Superior temporal gyrus (tissue), 1 donor: ENCODE measurements around the gene LRFN5.
"Not testable (repeated sequence)": the region's sequence is repeated elsewhere in the genome, so short reads cannot be mapped to it uniquely, and the experiment has no call there.

ENCODE experiments used
- DNase-seq: peaks from one replicate; pipeline ENCODE4 v3.0.0-alpha.2; 2016; ENCODE audit errors: extremely low spot score

The LRFN5 gene

DNA sequence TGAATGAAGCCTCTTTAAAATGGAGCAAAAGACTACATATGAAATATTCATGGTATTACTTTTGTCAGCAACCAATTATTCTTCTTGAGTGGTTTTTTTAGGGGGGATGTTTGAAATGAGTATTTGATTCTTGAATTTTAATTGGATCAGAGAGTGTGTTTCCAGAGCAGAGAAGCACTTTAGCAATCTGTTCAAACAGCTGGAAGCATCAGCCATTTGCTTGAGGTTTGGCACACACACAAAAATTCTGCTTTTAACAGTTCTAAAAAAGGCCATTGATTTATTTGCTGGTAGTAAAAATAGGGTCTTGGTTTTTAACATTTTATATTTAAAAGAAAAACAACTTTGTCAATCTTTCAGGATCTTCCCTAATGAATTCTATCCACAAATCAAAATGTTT, 292.7 kb downstream of the LRFN5 start:
- DNase-seq: no peak

DNA sequence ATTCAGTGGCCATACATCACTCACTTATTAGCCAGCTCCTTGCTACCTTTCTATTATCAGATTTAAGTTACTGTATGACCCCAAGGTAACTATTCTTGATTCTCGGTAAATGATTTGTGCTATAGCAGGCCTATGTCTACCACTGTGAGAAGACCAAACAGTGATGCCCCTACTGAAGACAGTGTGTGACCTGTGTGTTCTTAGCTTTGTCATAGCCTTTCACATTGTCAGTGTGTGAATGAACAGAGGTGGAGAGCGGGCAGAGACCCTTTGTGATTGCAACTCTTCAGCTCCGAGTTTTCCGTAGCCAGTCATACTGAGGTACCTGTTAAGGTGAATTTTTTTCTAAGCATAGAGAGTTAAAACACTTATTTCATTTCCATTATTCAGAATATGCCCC, 294.0 kb downstream of the LRFN5 start:
- no peak for DNase-seq

DNA sequence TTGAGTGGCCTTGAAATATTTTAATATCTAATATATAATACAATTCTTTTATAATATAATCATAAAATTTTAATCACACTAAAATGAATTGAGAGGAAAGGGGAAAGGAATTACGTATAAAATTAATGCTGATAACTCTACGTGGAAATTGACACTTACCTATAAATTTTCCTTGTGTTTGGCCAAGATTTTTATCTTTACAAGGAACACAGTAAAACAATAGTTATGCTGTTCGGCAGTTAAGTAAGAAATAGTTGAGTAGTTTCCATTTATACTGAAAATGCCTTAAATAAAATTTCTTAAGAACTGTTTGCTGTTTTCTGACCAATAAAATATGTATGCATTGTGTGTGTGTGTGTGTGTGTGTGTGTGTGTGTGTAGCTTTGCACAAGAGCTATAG, 294.4 kb downstream of the LRFN5 start:
- DNase-seq: no peak

DNA sequence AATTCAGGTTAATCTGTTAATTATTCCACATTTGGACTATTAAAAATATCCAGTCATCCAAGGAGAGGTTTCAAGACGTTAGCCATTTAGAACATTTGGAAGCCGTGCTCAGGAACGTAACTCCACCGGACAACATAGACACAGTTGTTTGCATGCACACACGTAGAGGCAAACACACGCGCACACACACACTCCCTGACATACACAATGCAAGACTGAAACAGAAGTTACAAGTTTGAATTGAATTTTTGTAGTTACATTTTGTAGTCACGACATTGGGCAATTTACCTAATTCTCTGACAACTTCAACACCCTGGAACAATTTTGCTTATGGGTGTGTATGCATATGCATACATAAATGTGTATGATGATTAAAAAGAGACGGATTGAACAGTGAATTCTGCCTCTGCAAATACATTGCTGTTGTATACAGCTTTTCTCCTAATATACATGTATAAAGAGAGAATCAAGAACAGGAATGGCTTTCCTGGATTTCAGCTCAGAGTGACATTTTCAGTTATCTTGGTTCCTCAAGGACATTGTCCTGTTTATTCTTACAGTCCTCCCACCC, 298.8 kb downstream of the LRFN5 start:
- no peak for DNase-seq

DNA sequence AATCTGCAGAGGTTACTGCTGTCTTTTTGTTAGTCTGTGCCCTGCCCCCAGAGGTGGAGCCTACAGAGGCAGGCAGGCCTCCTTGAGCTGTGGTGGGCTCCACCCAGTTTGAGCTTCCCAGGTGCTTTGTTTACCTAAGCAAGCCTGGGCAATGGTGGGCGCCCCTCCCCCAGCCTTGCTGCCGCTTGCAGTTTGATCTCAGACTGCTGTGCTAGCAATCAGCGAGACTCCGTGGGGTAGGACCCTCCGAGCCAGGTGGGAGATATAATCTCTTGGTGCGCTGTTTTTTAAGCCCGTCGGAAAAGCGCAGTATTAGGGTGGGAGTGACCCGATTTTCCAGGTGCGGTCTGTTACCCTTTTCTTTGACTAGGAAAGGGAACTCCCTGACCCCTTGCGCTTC, 304.5 kb downstream of the LRFN5 start:
- DNase-seq: not testable (repeated sequence)

DNA sequence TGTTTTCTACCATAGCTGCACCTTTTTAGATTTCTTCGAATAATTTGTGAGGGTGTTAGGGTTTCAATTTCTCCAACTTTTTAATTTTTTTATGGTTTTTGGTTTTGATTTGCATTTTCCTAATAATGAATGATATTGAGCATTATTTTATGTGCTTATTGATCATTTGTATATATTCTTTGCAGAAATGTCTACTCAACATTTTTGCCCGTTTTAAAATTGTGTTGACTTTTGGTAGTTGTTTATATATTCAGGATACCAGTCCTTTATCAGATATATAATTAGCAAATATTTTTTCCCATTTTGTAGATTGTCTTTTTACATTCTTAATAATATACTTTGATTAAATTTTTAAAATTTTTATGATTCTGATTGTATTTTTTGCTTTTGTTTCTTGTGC, 306.7 kb downstream of the LRFN5 start:
- no peak for DNase-seq

DNA sequence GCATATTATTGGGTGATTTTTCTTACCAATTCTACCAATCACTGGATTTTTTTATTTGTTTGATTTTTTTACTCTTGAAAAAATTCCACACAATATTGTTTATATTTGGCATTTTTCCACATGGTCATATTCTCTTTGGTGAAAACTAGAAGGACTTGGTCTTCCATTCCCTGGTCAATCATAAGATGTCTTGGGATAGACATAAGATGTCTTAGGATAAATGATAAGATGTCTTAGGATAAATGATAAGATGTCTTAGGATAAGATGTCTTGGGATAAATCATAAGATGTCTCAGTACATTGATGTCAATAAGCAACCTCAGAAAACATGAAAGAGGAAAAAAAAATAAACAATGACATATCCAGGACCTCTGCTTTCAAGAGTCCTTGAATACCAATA, 309.1 kb downstream of the LRFN5 start:
- DNase-seq: no peak

DNA sequence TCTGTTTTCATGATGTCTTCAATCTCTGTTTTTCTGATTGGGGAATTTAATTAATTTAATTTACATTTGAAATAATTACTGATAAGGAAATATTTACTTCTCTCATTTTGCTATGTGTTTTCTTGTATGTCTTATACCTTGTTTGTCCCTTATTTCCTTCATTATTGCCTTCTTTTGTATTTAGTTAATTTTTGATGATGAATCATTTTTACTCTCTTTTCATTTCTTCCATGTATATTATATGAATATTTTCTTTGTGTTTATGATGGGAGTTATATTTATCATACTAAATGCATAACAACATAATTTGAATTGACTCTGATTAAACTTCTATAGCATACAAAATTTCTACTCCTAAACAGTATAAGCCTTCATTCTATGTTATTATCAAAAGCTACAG, 309.6 kb downstream of the LRFN5 start:
- no peak for DNase-seq

DNA sequence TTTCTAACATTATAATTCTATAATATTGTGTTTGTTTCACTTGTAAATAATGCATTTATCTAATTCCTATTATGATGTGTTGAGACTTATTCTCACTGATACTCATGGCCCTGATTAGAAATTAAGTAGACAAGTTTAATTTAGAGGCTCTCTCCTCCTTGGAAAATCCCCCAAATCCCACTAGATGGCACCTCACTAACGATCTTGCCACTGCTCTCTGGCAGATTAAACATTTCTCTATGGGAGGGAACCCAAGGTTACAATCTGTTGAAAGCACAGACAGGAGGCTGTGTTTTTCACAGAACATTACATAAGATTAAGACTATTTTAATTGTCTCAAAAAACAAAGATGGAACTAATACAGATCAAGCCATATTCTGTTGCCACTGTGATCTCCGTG, 318.7 kb downstream of the LRFN5 start:
- peak; percentile 49 for DNase-seq

DNA sequence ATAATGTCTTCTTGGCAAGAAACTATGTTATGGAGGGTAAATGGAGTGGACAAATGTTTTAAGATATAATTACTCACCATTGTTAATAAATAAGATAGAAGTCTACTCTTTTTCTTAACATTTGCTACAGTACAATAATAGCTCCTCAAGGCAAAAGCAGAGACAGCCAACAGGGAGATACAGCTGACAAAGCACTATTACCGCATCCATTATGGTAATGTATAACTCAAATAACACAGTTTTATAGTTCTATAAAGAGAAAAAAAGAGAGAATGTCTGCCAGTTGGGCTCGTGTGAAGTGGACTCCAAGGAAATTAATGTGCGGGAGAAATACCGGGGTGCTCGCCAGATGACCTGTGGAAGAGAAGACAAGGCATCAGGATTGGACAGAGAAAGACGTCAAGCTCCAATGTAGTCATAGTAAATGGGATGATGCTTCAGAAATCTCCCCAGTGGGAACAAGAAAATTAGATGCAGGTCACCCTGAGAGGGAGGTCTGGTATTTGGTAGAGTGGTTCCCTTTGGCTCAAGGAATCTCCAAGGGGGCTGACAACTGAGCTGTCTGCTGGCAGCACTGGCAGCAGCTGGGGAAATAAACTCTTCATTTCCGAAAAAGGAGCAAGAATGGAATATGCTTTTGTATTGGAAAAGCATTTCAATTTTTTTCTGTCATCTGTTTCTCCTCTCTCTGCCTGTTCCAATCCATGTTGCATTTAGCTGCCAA, 343.9 kb downstream of the LRFN5 start:
- no peak for DNase-seq
